ENCODE data around the gene CARD19.
"Not testable (repeated sequence)": the region's sequence is repeated elsewhere in the genome, so short reads cannot be mapped to it uniquely, and the experiment has no call there.

The CARD19 gene

DNA sequence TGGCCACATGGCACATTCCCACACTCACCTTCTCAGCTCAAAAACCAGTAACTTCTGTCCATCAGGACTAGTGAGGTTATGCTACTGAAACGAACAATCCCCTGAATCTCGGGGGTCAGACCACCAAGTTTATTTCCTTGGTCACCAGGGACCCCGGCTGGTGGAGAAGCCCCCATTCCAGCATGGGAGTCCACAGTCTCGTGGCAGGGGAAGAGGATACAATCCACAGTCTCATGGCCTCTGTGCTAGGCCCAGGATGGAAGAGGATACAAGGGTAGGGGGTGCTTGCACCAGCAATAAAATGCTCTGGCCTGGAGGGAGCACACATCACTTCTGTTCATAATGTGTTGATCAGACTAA lies 7.4 kb upstream of the CARD19 start:
- no peak for DNase-seq (ENCODE audit: low read depth)

DNA sequence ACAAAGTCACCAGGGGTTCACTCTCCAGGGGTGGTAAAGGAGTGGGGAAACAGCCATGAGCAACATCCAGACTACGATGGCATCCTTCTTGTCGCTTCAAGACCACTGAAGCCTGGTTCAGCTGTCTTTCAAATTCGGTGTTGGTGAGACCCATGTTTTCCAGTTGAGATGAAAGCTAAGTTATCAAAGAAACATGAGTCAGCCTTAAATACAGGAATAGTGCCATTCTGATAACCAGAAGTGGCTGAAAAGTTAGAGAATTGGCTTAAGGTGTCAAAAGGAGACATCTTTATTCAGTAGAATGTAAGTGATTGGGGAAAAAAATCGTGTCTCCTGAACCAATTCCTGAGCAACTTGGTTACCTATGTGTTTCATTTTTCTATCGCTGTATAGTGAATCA lies 7.0 kb upstream of the CARD19 start:
- no peak for DNase-seq (ENCODE audit: low read depth)

DNA sequence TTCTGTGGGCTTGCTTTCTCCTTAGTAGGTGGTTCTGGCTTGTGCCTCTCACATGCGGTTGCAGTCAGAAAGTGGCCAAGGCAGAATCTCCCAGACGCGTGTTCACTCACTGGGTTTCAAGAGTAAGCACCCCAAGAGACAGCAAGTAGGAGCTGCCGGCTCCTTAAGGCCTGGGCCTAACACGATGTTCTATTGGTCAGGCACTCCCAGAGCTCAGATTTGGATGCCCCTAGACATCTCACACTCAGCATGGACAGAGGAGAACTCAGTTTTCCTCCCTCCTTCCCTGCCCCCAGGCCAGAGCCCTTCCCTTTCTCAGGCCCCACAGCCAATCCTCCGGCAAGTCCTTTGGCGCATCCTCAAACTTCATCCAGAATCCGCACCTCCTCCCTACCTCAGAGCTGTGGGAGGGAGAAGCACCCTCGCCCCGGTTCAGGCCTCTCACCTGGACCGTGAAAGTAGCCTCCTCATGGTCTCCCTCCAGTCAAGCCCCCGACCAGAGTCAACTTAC lies 6.5 kb upstream of the CARD19 start:
- no peak for DNase-seq (ENCODE audit: low read depth)

DNA sequence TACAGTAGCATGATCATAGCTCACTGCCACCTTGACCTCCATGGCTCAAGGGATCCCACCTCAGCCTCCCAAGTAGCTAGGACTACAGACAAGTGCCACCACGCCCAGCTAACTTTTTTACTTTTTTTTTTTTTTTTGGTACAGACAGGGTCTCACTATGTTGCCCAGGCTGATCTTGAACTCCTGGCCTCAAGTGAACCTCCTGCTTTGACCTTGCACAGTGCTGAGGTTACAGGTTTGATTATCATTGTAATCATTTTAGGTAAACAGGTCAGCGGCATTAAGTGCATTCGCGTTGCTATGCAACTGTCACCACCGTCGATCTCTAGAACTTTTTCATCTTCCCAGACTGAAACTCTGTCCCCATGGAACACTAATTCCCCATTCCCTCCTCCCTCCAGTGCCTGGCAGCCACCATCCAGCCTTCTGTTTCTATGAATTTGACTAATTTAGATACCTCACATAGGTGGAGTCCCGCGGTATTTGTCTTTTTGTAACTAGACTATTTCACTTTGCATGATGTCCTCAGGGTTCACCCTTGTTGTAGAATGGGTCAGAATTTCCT lies 5.8 kb upstream of the CARD19 start:
- no peak for DNase-seq (ENCODE audit: low read depth)

DNA sequence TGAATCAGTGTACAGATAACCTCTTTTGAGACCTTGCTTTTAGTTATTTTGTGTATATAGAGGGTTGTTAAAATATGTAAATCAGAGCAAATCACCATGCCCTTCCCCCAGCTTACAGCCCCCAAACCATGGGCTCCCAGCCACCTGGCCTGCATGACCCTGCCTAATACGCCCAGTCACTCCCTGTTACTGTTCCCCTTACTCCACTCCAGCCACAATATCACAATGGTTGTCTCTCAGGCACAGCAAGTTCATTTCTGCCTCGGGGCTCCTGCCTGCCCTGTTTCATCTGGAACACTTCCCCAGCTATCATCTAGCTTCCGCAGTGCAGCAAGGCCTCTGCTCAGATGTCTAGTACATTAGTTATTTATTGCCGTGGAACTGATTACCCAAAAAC lies 5.0 kb upstream of the CARD19 start:
- no peak for DNase-seq (ENCODE audit: low read depth)

DNA sequence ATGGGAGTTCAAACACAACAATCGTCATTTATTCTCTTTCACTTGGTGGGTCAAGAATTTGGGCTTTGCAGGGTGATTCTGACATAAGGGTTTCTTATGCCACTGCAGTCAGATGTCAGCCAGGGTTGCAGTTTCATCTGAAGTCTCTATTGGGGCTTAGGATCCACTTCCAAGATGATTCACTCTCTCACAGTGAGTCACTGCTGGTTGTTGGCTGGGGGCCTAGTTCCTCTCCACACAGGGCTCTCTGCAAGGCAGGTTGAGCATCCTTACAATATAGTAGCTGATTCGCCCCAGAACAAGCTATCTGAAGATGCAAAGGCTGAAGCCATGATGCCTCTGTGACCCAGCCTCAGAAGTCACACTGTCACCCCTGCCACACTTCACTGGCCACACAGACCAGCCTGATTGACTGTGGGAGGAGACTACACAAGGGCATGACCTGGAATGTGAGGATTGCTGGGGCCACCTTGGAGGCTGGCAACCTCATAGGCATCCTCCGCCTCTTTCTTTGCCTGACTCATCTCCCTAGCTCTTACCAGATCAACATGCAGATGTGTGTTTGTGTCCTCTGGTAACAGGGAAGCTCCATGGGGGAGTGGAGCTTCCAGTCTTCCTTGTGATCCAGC lies 4.5 kb upstream of the CARD19 start:
- DNase-seq (ENCODE audit: low read depth), result peak; percentile 96

DNA sequence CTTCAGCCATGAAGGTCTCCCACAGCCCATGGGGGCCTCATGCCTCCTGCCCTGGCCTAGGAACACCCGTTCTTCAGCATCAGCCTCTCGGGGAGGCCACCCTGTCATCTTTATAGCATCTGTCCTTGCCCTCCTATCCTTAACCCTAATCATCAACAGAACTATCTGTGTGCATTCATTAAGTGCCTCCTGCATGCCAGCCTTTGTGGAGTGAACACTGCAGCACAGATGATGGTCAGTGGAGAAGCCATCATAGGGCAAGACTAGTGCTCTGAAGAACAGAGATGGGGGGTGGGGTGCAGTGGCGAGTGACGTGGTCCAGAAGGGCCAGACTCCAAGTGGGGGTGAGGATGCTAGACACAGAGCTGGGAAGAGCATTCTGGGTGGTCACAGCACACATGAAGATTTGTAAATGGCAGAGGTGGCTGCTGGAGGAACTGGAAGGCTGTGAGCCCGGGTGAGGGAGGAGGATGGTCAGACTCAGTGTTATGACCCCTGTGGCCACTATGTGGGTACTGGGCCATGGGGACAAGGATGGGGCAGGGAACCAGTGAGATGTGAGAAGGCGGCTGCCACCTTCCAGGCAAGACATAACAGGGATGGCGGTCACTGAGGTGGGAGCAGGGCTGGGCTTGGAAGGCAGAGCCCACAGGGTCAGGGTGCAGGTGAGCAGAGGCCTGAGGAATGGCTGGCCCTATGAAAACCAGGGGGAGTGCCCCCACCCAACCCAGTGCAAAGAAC lies 3.6 kb upstream of the CARD19 start:
- DNase-seq (ENCODE audit: low read depth), result no peak

DNA sequence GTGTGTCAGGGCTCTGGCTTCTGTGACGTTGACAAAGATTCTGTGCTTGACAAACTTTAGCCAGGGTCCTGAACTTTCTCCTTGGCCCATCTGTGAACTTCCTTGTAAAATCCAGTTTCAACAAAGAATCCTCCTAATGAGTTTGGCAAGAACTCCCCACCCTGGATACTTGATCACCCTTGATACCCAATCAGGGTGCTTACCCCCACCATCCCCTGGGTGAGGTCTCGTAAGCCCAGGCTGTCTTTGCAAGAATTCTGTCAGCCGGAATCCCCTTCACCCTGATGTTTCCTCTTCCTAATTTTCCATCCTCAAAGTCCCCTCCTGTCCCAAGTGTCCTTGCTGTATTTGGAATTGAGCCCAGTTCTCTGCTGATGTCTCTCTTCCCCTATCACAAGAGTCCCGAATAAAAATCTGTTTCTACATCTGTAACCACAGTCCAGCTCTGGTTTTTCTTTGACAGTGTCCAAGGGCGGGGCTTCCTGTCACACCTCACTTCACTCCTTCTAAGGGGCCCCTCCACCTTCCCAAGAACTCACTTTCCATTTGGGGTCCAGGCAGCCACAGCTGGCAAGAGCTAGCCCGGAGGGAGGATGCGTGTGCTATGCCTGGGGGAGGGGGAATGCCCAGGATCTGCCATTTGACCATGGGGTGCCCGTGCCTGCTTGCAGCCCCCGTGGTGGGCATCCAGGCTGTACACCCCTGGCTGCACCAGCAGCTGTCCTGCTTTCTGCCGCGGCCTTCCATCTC lies 2.7 kb upstream of the CARD19 start:
- DNase-seq (ENCODE audit: low read depth), result no peak

DNA sequence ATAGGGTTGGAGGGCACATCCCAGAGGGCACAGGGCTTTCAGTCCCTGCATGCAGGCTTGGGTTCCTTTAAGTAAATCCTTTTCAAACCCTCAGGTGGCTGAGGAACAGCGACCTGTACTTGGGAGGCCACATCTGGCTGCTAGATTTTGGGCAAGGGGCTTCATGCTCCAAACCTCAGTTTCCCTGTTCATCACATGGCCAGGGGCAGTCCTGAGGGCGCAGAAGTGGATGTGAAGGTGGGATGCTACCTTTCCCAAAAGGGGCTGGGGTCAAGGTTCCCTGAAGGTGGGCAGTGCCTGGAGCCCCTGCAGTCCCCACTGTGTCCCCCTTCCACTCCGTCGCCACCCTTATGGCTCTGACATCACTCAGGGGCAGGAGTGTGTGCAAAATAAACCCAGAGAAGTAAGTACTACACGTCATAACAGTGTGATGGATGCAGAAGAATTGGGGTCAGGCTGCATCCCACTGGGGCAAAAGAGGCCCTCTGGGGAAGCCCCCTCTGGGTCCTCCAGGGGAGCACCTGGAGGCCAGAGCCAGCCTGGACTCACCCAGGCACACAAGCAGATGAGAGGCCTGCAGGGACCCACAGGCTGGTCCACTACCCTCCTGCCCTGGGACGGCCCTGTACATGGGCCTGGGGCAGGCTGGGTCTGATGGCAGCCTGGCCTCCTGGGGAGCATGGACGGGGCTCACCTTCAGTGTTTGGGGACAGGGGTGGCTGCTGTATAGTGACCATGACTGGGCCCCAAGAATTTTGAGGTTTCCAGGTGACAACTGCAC lies 1.9 kb upstream of the CARD19 start:
- no peak for DNase-seq (ENCODE audit: low read depth)

DNA sequence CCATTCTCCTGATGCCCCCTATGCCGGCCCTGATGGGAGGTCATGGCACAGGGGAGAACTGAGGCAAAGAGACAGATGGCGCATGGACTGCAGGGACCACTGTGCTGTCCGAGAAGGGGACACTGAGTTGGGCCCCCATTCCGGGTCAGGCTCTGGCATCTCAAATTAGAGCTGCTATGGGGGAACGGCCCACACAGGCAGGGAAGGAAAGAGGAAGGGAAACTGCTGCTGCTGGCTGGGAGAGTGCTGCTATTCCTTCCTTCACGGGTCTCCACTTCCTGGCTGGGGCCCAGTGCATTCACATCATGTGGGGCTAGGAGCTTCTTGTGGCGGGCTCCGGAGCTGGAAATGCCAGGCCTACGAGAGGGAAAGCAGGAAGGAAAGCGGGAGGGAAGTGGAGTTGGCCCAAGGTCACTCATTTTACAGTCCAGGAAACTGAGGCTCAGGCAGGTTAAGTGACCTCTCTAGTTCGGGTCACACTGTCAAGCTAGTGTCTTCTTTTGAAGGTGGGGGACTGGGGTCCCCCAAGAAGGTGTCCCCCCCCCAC lies 1.3 kb upstream of the CARD19 start:
- no peak for DNase-seq (ENCODE audit: low read depth)

DNA sequence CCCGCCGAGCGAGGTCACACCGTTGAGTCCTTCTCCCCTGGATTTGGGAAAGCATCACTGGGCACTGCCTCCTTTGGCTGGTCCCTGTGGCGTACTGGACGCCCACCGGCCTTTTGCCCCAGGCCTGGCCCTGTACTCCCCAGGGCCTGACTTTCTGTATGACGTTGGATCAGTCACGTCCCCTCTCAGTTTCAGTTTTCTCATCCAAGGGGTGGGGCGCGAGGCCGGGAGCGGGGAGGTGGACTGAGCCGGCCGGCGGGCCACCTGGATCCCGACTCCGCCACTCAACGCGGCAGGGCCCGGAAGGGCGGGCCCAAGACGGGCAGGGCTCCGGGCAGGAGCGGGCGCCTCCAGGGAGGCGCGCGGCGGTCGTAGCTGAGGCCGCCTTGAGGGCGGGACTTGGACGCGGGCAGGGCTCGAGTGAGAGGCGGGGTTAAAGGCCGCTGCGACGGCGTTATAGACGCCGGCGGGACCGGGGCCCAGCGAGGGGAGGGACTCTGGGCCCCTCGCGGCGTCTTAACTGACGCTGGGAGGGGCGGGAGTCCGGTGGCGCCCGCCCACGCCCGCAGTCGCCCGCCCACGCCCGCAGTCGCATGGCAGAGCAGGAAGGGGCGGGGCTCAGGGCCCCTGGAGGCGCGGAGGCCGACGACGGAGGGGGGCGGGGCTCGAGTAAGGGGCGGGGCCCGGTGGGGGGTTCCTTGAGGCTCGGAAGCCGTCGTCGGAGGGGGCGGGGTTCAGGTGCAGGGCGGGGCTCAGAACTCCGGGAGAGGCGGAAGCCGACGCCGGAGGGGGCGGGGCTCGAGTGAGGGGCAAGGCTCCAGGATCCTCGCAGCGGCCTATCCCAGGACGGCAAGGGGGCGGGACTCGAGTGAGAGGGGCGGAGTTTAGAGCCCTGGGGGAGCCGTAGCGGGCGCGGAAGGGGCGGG lies 549 bp upstream of the CARD19 start:
- peak; percentile 98 for DNase-seq (ENCODE audit: low read depth)

DNA sequence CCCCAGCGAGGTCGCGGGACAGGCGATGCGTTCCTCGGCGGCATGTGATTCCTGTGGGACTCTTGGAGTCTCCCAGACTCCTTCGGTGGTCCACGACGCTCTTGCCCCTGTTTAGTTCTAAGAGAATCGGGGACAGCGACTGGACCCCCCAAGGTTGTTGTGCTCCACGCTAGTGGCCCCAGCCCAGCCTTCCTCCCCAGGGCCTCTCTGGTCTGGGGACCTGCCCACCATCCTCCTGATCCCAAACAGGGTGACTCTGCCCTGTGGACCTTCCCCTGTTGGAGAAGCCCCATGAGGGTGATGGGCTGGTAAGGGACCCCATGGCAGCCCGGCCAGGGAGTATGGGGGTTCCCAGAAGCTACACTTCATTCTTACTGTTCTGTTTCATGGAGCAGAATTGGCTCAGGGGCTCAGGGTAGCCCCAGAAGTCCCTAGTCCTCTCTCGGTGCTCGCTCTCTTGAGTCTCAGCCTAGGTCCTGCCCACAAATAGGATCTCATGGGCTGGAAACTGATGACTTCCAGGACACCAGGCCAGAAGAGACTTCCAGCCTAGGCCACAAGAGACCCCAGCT lies 880 bp downstream of the CARD19 start:
- no peak for DNase-seq (ENCODE audit: low read depth)

DNA sequence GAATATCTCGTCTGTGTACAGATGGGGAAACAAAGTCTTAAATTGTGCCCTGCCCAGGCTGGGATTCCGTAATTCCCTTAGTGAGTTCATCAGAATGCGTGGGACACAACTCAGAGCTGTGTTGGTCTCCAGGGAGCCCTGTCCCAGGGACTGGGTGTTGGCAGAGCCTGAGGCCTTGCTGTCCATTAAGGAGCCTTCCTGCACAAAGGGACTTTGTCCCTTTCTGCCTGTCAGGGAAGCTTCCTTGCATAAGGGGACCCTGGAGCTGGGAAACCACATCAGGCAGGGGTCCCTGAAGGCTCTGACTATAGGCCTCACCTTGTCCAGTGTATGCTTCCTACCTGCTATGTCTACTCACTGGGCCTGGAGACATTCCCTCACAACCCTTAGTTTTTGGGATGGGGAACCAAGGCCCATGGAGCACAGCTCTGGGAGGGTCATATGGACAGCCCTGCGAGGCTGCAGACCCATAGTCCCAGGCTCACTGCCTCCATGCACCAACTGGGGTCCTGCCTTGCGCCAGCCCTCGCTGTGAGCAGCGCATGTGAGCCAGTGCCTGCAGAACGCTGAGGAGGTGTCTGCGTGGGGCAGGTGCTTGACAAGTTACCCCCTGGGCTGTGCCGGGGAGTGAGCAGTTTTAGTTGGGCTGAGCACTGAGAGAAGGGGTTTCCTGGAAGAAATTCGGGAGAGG lies 1.6 kb downstream of the CARD19 start:
- DNase-seq (ENCODE audit: low read depth), result no peak

DNA sequence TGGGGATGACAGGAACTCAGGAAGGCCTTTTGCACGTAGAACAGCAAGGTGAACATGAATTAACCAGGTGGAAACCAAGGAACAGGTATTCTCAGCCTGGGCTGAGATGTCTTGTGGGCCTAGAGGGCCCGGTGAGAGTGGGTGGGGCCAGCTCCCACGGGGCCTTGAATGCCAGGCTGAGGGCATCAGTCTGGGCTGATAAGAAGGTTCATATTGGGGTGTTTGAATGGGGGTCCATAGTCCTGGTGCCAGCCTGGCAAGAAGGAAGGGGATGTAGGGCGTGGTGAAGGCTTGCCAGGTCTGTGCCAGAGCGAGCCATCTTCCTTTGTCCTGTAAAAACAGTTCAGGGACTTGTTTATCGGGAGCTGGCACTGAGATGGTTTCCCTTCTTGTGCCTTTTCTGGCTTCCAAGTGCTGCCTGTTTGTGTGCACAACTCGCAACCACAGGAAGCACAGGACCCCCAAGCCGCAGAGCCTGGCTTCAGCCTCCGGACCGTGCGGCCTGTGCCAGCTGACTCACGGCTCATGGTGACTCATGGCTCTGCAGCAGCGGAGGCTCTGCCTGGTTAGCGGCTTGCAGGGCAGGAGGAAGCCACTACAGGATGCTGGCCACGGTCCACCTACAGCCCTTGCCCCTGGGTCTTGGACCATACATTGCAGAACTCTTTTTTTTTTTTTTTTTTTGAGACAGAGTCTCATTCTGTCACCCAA lies 2.4 kb downstream of the CARD19 start:
- peak; percentile 98 for DNase-seq (ENCODE audit: low read depth)

DNA sequence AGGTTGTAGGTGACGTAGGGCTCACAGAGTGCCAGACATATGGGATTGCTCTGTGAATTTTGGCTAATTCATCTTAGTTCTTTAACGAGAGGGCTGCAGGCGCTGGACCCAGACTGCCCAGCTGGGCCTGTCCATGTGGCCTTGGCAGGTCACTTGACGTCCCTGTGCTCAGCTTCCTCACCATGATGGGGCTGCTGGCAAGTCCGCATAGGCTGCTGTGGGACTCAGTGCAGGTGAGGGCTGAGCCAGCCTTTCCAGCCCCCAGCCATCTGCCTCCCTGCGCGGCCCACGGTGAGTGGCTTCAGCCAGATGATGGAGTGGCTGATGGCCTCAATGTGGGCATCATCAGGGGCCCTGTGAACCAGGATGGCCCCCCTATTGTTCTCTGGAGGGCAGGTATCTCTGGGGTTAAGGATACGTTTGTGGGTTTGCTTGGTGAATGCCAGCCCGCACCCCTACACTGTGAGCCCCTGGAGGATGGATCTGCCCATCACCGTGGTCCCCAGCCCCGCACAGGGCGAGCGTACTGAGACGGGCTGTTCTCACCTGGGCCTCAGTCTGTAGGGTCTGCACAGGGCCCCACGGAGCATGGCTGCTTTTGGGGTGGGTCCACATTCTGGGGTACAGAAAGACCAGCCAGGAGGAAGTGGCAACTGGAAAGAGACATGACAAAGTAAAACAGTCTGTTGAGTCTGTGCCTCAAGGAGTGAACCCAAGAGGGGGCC lies 3.7 kb downstream of the CARD19 start:
- no peak for DNase-seq (ENCODE audit: low read depth)

DNA sequence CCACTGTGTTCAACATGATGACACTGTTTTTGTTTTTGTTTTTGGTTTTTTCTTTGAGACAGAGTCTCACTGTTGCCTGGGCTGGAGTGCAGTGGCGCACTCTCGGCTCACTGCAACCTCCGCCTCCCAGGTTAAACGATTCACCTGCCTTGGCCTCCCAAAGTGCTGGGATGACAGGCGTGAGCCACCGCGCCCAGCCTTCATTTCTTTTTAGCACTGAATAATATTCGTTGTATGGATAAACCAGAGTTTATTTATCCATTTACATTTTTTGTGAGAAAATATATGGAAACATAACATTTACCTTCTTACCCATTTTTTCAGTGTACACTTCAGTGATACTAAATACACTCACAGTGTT lies 4.2 kb downstream of the CARD19 start:
- no peak for DNase-seq (ENCODE audit: low read depth)

DNA sequence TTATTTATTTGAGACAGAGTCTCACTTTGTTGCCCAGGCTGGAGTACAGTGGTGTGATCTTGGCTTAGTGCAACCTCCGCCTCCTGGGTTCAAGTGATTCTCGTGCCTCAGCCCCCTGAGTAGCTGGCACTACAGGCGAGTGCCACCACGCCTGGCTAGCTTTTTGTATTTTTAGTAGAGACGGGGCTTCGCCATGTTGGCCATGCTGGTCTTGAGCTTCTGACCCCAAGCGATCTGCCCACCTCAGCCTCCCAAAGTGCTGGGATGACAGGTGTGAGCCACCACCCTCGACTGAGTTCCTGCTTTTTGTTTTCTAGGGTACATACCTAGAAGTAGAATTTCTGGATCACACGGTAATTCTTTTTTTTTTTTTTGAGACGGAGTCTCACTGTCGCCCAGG lies 5.1 kb downstream of the CARD19 start:
- DNase-seq (ENCODE audit: low read depth), result not testable (repeated sequence)

DNA sequence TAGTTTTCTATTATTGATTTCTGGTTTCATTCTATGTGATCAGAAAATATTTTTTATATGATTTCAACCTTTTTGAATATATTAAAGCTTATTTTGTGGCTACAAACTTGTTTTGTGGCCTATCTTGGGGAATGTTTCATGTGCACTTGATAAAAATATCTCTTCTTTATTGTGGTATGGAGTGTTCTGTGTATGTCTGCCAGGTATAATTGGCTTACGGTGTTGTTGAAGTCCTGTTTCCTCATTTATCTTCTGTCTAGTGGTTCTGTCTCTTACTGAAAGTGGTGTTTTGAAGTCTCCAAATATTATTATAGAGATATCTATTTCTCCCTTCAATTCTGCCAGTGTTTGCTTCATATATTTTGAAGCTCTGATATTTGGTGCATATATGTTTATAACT lies 9.6 kb downstream of the CARD19 start:
- DNase-seq (ENCODE audit: low read depth), result no peak

Measured in iris pigment epithelial cell (primary cell).